ENCODE results near the gene ARRDC2. TPM values are rescaled to one million over a fixed set of nuclear protein-coding genes. Genes with fewer than 3 reads are reported as not detected.

ARRDC2 gene
- total and polyA plus RNA-seq, 2 donors (not counting 1 experiment from before 2014, with no cell fraction given): 131 to 639 TPM

DNA sequence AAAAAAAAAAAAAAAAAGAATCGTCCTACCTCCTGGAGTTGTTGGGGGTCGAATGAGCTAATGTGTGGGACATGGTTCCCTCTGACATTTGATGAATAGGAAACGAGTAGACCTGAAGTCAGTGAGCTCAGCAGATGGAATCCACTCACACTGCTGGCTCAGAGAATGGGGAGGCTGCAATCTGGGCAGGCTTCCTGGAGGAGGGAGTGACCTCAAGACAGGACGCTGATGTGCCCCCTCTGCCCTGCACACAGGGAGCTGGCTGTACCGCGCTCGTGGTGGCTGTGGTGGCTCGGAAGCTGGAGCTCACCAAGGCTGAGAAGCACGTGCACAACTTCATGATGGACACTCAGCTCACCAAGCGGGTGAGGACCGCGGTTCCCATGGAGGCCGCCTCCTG is 19.8 kb upstream of the ARRDC2 start:
- intact Hi-C loops (cut with micrococcal nuclease): no loop called here
- H3K9me3 Mint-ChIP-seq (ENCODE audit: insufficient read depth): no peaks in the 10 kb centered on the region
- H3K36me3 ChIP-seq (replicated peaks in 1 of 2; ENCODE audit: control extremely low read depth in 1 of 2, control insufficient read depth in 1 of 2, extremely low read depth in 1 of 2, insufficient read depth in 2 of 2, low read length in 1 of 2): no peaks in the 10 kb centered on the region
- no peak overlapping the region for H3K27ac ChIP-seq (ENCODE audit: low read length in 2 of 2)
- H3K27me3 Mint-ChIP-seq: peaks cover 10% of the 10 kb centered on the region
- H3K4me1 Mint-ChIP-seq: no peaks in the 10 kb centered on the region
- no peak overlapping the region for H3K27ac Mint-ChIP-seq
- H2AFZ ChIP-seq (ENCODE audit: insufficient read depth, low read depth, low read length, poor library complexity, severe bottlenecking): no peak overlapping the region
- no peak overlapping the region for H3K9ac ChIP-seq (ENCODE audit: low read length)
- ChIA-PET CTCF (interaction anchor here (0.9 to 1.9 kb wide), 4 partner anchors 8 to 188 kb away, joined by 3 to 9 read pairs (median 4); partner anchors contain the start of gene RPL18A), POLR2A (interaction anchor here (0.7 kb wide), 1 partner anchor 342 kb away, joined by 4 read pairs; no protein-coding TSS in a partner anchor)
- no peaks in the 10 kb centered on the region for H3K9me3 ChIP-seq (ENCODE audit: control extremely low read depth in 1 of 3, control insufficient read depth in 2 of 3, insufficient read depth in 1 of 3, low read length in 2 of 3)
- no peaks in the 10 kb centered on the region for H3K79me2 ChIP-seq (ENCODE audit: control insufficient read depth, insufficient read depth, low read length)
- H3K4me3 Mint-ChIP-seq: no peak overlapping the region
- H4K20me1 ChIP-seq (ENCODE audit: control insufficient read depth, insufficient read depth, low read length, poor library complexity, severe bottlenecking): no peaks in the 10 kb centered on the region
- DNase-seq (no peak), ATAC-seq (ENCODE audit: low read depth) (no peak)
- H3K4me2 ChIP-seq (replicated peaks; ENCODE audit: low read depth, low read length, poor library complexity, severe bottlenecking): no peak overlapping the region
- 94% methylated on average over 12 of the region's 13 CpGs for WGBS (ENCODE audit: insufficient coverage)
- no peaks in the 10 kb centered on the region for H3K4me1 ChIP-seq (ENCODE audit: control insufficient read depth in 2 of 2, insufficient read depth in 2 of 2, low read length in 2 of 2)
- TF ChIP-seq, protein P1, sequence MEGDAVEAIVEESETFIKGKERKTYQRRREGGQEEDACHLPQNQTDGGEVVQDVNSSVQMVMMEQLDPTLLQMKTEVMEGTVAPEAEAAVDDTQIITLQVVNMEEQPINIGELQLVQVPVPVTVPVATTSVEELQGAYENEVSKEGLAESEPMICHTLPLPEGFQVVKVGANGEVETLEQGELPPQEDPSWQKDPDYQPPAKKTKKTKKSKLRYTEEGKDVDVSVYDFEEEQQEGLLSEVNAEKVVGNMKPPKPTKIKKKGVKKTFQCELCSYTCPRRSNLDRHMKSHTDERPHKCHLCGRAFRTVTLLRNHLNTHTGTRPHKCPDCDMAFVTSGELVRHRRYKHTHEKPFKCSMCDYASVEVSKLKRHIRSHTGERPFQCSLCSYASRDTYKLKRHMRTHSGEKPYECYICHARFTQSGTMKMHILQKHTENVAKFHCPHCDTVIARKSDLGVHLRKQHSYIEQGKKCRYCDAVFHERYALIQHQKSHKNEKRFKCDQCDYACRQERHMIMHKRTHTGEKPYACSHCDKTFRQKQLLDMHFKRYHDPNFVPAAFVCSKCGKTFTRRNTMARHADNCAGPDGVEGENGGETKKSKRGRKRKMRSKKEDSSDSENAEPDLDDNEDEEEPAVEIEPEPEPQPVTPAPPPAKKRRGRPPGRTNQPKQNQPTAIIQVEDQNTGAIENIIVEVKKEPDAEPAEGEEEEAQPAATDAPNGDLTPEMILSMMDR (IDR thresholded peaks at IDR 0.05): no peak
- TF ChIP-seq EZH2 (IDR thresholded peaks at IDR 0.05; ENCODE audit: borderline replicate concordance, insufficient read depth, low read depth, low read length, poor library complexity, severe bottlenecking): no peak
- peaks cover 0 to 7% (median 0%) of the 10 kb centered on the region in 4 experiments for H3K27me3 ChIP-seq (replicated peaks in 1 of 4; ENCODE audit: control extremely low read depth in 1 of 4, control insufficient read depth in 3 of 4, insufficient read depth in 4 of 4, low read length in 3 of 4)
- H3K4me3 ChIP-seq (ENCODE audit: control extremely low read depth in 1 of 5, extremely low read depth in 1 of 5, insufficient read depth in 1 of 5, low read depth in 2 of 5, low read length in 4 of 5): no peak overlapping the region

DNA sequence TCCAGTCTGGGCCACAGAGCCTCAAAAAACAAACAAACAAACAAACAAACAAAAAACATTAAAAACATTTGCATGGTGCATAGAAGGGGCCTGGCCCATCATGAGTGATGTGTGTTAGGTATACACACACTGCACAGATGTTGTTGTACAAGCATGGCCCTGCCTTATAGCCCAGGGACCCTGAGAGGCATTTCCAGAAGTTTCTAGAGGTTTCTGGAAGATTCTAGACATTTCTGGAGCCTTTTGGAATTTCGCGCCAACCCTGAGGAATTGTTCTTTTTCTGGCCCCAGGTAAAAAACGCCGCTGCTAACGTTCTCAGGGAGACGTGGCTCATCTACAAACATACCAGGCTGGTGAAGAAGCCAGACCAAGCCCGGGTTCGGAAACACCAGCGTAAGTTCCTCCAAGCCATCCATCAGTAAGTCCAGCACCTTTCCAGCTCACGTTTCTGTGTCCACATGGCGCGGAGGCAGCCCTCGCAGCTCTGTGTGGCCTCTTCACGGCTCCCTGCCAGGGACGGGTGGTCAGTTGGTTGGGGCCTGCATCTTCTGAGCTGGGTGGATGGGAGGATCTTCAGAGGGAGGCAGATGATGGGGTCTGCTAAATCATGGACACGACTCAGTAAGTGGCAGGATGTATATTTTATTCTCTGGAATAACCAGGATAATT is 18.4 kb upstream of the ARRDC2 start:
- Histone ChIP-seq H3K27ac (ENCODE audit: low read length in 2 of 2) (no peak overlapping the region), H3K4me1 (ENCODE audit: control insufficient read depth in 2 of 2, insufficient read depth in 2 of 2, low read length in 2 of 2) (no peaks in the 10 kb centered on the region), H3K9ac (ENCODE audit: low read length) (no peak overlapping the region), H4K20me1 (ENCODE audit: control insufficient read depth, insufficient read depth, low read length, poor library complexity, severe bottlenecking) (no peaks in the 10 kb centered on the region), H2AFZ (ENCODE audit: insufficient read depth, low read depth, low read length, poor library complexity, severe bottlenecking) (no peak overlapping the region), H3K27me3 (replicated peaks in 1 of 4; ENCODE audit: control extremely low read depth in 1 of 4, control insufficient read depth in 3 of 4, insufficient read depth in 4 of 4, low read length in 3 of 4) (peaks cover 0 to 7% (median 0%) of the 10 kb centered on the region in 4 experiments), H3K4me2 (replicated peaks; ENCODE audit: low read depth, low read length, poor library complexity, severe bottlenecking) (no peak overlapping the region), H3K4me3 (ENCODE audit: control extremely low read depth in 1 of 5, extremely low read depth in 1 of 5, insufficient read depth in 1 of 5, low read depth in 2 of 5, low read length in 4 of 5) (no peak overlapping the region), H3K36me3 (replicated peaks in 1 of 2; ENCODE audit: control extremely low read depth in 1 of 2, control insufficient read depth in 1 of 2, extremely low read depth in 1 of 2, insufficient read depth in 2 of 2, low read length in 1 of 2) (no peaks in the 10 kb centered on the region), H3K79me2 (ENCODE audit: control insufficient read depth, insufficient read depth, low read length) (no peaks in the 10 kb centered on the region), H3K9me3 (ENCODE audit: control extremely low read depth in 1 of 3, control insufficient read depth in 2 of 3, insufficient read depth in 1 of 3, low read length in 2 of 3) (no peaks in the 10 kb centered on the region)
- H3K27me3 Mint-ChIP-seq: peaks cover 10% of the 10 kb centered on the region
- 97% methylated on average over 15 of the region's 16 CpGs for WGBS (ENCODE audit: insufficient coverage)
- TF ChIP-seq EZH2 (IDR thresholded peaks at IDR 0.05; ENCODE audit: borderline replicate concordance, insufficient read depth, low read depth, low read length, poor library complexity, severe bottlenecking): no peak
- TF ChIP-seq, protein P1 (IDR thresholded peaks at IDR 0.05): no peak
- POLR2A ChIA-PET: interaction anchor here (0.6 kb wide), 1 partner anchor 34 kb away, joined by 4 read pairs; no protein-coding TSS in a partner anchor
- H3K4me3 Mint-ChIP-seq: no peak overlapping the region
- CTCF ChIA-PET: interaction anchor here (1.4 kb wide), 1 partner anchor 130 kb away, joined by 3 read pairs; the partner anchor contains the start of gene RPL18A
- no peak for DNase-seq
- H3K9me3 Mint-ChIP-seq (ENCODE audit: insufficient read depth): no peaks in the 10 kb centered on the region
- no peaks in the 10 kb centered on the region for H3K4me1 Mint-ChIP-seq
- intact Hi-C loops (cut with micrococcal nuclease): no loop called here
- no peak for ATAC-seq (ENCODE audit: low read depth)
- no peak overlapping the region for H3K27ac Mint-ChIP-seq

All from B cell (primary cell).